WTC11 (cell line): ENCODE measurements around the gene PRF1.

ENCODE experiments used
- ATF2 ChIP-seq: sonication (generic); formaldehyde crosslinking; IDR thresholded peaks from 2 replicates; pipeline ENCODE4 v1.8.1; 2022; ENCODE audit warnings: low read depth, missing genetic modification reagents, borderline replicate concordance
- CREM ChIP-seq: sonication (generic); formaldehyde crosslinking; IDR thresholded peaks from 2 replicates; pipeline ENCODE4 v1.8.1; 2022; ENCODE audit warnings: mild to moderate bottlenecking, missing genetic modification reagents, moderate library complexity
- CTCF ChIP-seq: fragments of 200-600 bp; IDR thresholded peaks from 2 replicates; pipeline ENCODE4 v1.8.0; 2022; ENCODE audit warnings: antibody characterized with exemption
- E2F5 ChIP-seq: sonication (generic); formaldehyde crosslinking; IDR thresholded peaks from 2 replicates; pipeline ENCODE4 v1.8.1; 2022; ENCODE audit warnings: mild to moderate bottlenecking, moderate library complexity, missing genetic modification reagents
- FOXP1 ChIP-seq: sonication (generic); formaldehyde crosslinking; IDR thresholded peaks from 2 replicates; pipeline ENCODE4 v1.8.0; 2022; ENCODE audit warnings: missing genetic modification reagents, mild to moderate bottlenecking, moderate library complexity, borderline replicate concordance
- MAX ChIP-seq: sonication (generic); formaldehyde crosslinking; IDR thresholded peaks from 2 replicates; pipeline ENCODE4 v1.8.0; 2022; ENCODE audit warnings: mild to moderate bottlenecking, missing genetic modification reagents
- NR2C2 ChIP-seq: sonication (generic); formaldehyde crosslinking; IDR thresholded peaks from 2 replicates; pipeline ENCODE4 v1.8.0; 2022; ENCODE audit warnings: mild to moderate bottlenecking, missing genetic modification reagents
- NR3C1 ChIP-seq: sonication (generic); formaldehyde crosslinking; conservative IDR thresholded peaks from 2 replicates; pipeline ENCODE4 v1.8.1; 2023; ENCODE audit warnings: low read depth, mild to moderate bottlenecking, missing genetic modification reagents
- PREB ChIP-seq: sonication (generic); formaldehyde crosslinking; IDR thresholded peaks from 2 replicates; pipeline ENCODE4 v1.8.1; 2022; ENCODE audit warnings: mild to moderate bottlenecking, missing genetic modification reagents, moderate library complexity, borderline replicate concordance
- STAT6 ChIP-seq: sonication (generic); formaldehyde crosslinking; conservative IDR thresholded peaks from 2 replicates; pipeline ENCODE4 v1.8.1; 2023; ENCODE audit warnings: mild to moderate bottlenecking, low read depth, missing genetic modification reagents, moderate library complexity

- TF ChIP-seq STAT6 (CRISPR knock-in tag) (no peak), NR2C2 (CRISPR knock-in tag) (no peak), CREM (no peak), FOXP1 (no peak), CTCF (no peak), NR3C1 (CRISPR knock-in tag) (no peak), MAX (no peak), E2F5 (CRISPR knock-in tag) (no peak), PREB (CRISPR knock-in tag) (no peak), ATF2 (CRISPR knock-in tag) (no peak)
These were observed 40.3 kb downstream of the PRF1 start for GRCh38 chr10:70562036-70562755.
